NCI-H446 treated with DMSO at 0.1 percent for 48 hours (cell line): Measurements from ENCODE around the gene IL17C.

ENCODE experiments used
- DNase-seq: peaks from one replicate; lab custom pipeline; 2025; lab: John Stamatoyannopoulos, UW

Gene IL17C

GRCh38 chr16:88645941-88646340 is 7.6 kb downstream of the IL17C start:
- no peak for DNase-seq

- DNase-seq = no peak
Measured at GRCh38 chr16:88646345-88647034, 8.1 kb downstream of the IL17C start.

- DNase-seq = no peak
Measured at GRCh38 chr16:88647178-88648070, 9.1 kb downstream of the IL17C start.

- no peak for DNase-seq
Measured at GRCh38 chr16:88649195-88649923, 11.0 kb downstream of the IL17C start.

GRCh38 chr16:88649924-88650748 is 11.8 kb downstream of the IL17C start:
- DNase-seq = no peak

GRCh38 chr16:88650749-88651275 is 12.4 kb downstream of the IL17C start, which contains the start of gene CYBA:
TSS of gene CYBA (minus strand) at chr16:88651053. CDS start at chr16:88651013, 40 bp downstream.
- no peak for DNase-seq

- DNase-seq = no peak
Measured at GRCh38 chr16:88651276-88651988, 13.1 kb downstream of the IL17C start.

GRCh38 chr16:88651989-88652761 is 13.8 kb downstream of the IL17C start:
- no peak for DNase-seq

GRCh38 chr16:88652762-88653063 is 14.3 kb downstream of the IL17C start:
- no peak for DNase-seq

GRCh38 chr16:88653101-88653500 is 14.7 kb downstream of the IL17C start:
- DNase-seq = no peak

- no peak for DNase-seq
Measured at GRCh38 chr16:88653596-88654362, 15.4 kb downstream of the IL17C start.

GRCh38 chr16:88654363-88655052 is 16.1 kb downstream of the IL17C start:
- DNase-seq = no peak

- DNase-seq = no peak
Measured at GRCh38 chr16:88655053-88655732, 16.8 kb downstream of the IL17C start.

GRCh38 chr16:88655733-88656281 is 17.4 kb downstream of the IL17C start:
- DNase-seq = no peak

- DNase-seq = no peak
Measured at GRCh38 chr16:88656291-88656980, 18.1 kb downstream of the IL17C start.

GRCh38 chr16:88657371-88657770 is 19.0 kb downstream of the IL17C start:
- DNase-seq = no peak

GRCh38 chr16:88658714-88659113 is 20.3 kb downstream of the IL17C start:
- no peak for DNase-seq
